Measurements from ENCODE around the gene F3. TPM values are rescaled to one million over a fixed set of nuclear protein-coding genes. Genes with fewer than 3 reads are reported as not detected.

F3 gene
- total and polyA plus RNA-seq, 2 donors (not counting 1 experiment from before 2014, with no cell fraction given), result 0.25 TPM; not detected in 1

- H3K9me3 ChIP-seq (ENCODE audit: control extremely low read depth in 1 of 3, control insufficient read depth in 2 of 3, insufficient read depth in 1 of 3, low read length in 2 of 3), result peaks cover 0 to 14% (median 0%) of the 10 kb centered on the region in 3 donors
- intact Hi-C loops (cut with micrococcal nuclease), result no loop called here
- CTCF ChIA-PET, result no interaction called here
- ATAC-seq (ENCODE audit: low read depth) (peak; percentile 13), DNase-seq (peak; percentile 8)
- WGBS (ENCODE audit: insufficient coverage), result 3% methylated on average over 24 of the region's 26 CpGs
- peak overlapping the region; percentile 72 for H3K4me2 ChIP-seq (replicated peaks; ENCODE audit: low read depth, low read length, poor library complexity, severe bottlenecking)
- peaks cover 0 to 35% (median 19%) of the 10 kb centered on the region in 4 experiments for H3K27me3 ChIP-seq (replicated peaks in 1 of 4; ENCODE audit: control extremely low read depth in 1 of 4, control insufficient read depth in 3 of 4, insufficient read depth in 4 of 4, low read length in 3 of 4)
- H3K4me1 ChIP-seq (ENCODE audit: control insufficient read depth in 2 of 2, insufficient read depth in 2 of 2, low read length in 2 of 2), result peaks cover 17% of the 10 kb centered on the region in 2 donors
- H4K20me1 ChIP-seq (ENCODE audit: control insufficient read depth, insufficient read depth, low read length, poor library complexity, severe bottlenecking), result no peaks in the 10 kb centered on the region
- peak overlapping the region; percentile 53 for H3K9ac ChIP-seq (ENCODE audit: low read length)
- peak overlapping the region in 4 of 5 experiments; percentile 30 to 55 (median 38) for H3K4me3 ChIP-seq (ENCODE audit: control extremely low read depth in 1 of 5, extremely low read depth in 1 of 5, insufficient read depth in 1 of 5, low read depth in 2 of 5, low read length in 4 of 5)
- Mint-ChIP-seq H3K4me3 (peak overlapping the region; percentile 80), H3K27me3 (peaks cover 59% of the 10 kb centered on the region), H3K9me3 (ENCODE audit: insufficient read depth) (no peaks in the 10 kb centered on the region), H3K4me1 (peaks cover 16% of the 10 kb centered on the region), H3K27ac (no peak overlapping the region)
- H3K79me2 ChIP-seq (ENCODE audit: control insufficient read depth, insufficient read depth, low read length), result no peaks in the 10 kb centered on the region
- TF ChIP-seq, protein P1, sequence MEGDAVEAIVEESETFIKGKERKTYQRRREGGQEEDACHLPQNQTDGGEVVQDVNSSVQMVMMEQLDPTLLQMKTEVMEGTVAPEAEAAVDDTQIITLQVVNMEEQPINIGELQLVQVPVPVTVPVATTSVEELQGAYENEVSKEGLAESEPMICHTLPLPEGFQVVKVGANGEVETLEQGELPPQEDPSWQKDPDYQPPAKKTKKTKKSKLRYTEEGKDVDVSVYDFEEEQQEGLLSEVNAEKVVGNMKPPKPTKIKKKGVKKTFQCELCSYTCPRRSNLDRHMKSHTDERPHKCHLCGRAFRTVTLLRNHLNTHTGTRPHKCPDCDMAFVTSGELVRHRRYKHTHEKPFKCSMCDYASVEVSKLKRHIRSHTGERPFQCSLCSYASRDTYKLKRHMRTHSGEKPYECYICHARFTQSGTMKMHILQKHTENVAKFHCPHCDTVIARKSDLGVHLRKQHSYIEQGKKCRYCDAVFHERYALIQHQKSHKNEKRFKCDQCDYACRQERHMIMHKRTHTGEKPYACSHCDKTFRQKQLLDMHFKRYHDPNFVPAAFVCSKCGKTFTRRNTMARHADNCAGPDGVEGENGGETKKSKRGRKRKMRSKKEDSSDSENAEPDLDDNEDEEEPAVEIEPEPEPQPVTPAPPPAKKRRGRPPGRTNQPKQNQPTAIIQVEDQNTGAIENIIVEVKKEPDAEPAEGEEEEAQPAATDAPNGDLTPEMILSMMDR (IDR thresholded peaks at IDR 0.05), result no peak
- TF ChIP-seq EZH2 (IDR thresholded peaks at IDR 0.05; ENCODE audit: borderline replicate concordance, insufficient read depth, low read depth, low read length, poor library complexity, severe bottlenecking), result no peak
- peak overlapping the region; percentile 37 for H2AFZ ChIP-seq (ENCODE audit: insufficient read depth, low read depth, low read length, poor library complexity, severe bottlenecking)
- H3K36me3 ChIP-seq (replicated peaks in 1 of 2; ENCODE audit: control extremely low read depth in 1 of 2, control insufficient read depth in 1 of 2, extremely low read depth in 1 of 2, insufficient read depth in 2 of 2, low read length in 1 of 2), result no peaks in the 10 kb centered on the region
- H3K27ac ChIP-seq (ENCODE audit: low read length in 2 of 2), result no peak overlapping the region
- POLR2A ChIA-PET, result no interaction called here
Measured at GRCh38 chr1:94542088-94542870, 720 bp upstream of the F3 start.

Measured in B cell (primary cell).